Measurements from ENCODE around the gene BCAP31.
A peak's percentile ranks its signal among the peaks of the same experiment; 100 is the strongest.
"Not testable (repeated sequence)": the region's sequence is repeated elsewhere in the genome, so short reads cannot be mapped to it uniquely, and the experiment has no call there.

GRCh38 chrX:153705403-153706060, 18.7 kb downstream of the BCAP31 start:
- not testable (repeated sequence) for TF ChIP-seq POLR2A (IDR thresholded peaks at IDR 0.05)
- TF ChIP-seq CTCF (IDR thresholded peaks at IDR 0.05): peak in 1 of 6 experiments; percentile 7
